Fibroblast of pulmonary artery (primary cell): ENCODE data around the gene SATB2.

ENCODE experiments used
- DNase-seq: peaks from one replicate; pipeline ENCODE4 v3.0.0-alpha.2; 2010; ENCODE audit warnings: low read depth
- H3K4me3 ChIP-seq: replicated peaks from 2 replicates; pipeline ENCODE4 v1.5.1; 2011; ENCODE audit warnings: low read depth, mild to moderate bottlenecking, control low read depth, low read length, moderate library complexity
- TF ChIP-seq, protein P1 (sequence below): IDR thresholded peaks from 2 replicates; pipeline ENCODE4 v1.5.1; 2011; ENCODE audit warnings: mild to moderate bottlenecking, control low read depth, low read length, inconsistent platforms; ENCODE audit errors: missing control alignments

The SATB2 gene

DNA sequence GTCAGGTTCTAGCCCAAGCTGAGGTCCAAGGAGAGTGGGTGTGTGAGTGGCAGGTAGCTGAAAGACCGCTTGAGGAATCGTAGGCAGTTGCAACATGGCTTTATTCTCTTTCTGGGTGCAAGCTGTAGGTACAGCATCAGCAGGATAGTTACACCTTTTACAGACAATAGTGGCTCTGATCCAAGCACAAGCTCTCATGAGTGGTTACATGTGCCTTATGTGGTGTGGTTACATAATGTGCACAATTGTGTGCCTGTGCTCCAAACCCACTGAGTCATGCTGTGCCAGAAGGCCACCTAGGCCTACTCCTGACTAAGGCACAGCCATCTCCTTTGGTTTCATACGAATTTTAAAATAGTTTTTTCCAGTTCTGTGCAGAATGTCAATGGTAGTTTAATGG lies 227.6 kb downstream of the SATB2 start:
- DNase-seq: peak; percentile 2
- H3K4me3 ChIP-seq: no peak overlapping the region
- TF ChIP-seq, protein P1, sequence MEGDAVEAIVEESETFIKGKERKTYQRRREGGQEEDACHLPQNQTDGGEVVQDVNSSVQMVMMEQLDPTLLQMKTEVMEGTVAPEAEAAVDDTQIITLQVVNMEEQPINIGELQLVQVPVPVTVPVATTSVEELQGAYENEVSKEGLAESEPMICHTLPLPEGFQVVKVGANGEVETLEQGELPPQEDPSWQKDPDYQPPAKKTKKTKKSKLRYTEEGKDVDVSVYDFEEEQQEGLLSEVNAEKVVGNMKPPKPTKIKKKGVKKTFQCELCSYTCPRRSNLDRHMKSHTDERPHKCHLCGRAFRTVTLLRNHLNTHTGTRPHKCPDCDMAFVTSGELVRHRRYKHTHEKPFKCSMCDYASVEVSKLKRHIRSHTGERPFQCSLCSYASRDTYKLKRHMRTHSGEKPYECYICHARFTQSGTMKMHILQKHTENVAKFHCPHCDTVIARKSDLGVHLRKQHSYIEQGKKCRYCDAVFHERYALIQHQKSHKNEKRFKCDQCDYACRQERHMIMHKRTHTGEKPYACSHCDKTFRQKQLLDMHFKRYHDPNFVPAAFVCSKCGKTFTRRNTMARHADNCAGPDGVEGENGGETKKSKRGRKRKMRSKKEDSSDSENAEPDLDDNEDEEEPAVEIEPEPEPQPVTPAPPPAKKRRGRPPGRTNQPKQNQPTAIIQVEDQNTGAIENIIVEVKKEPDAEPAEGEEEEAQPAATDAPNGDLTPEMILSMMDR: no peak

- H3K4me3 ChIP-seq: no peak overlapping the region
- DNase-seq: peak; percentile 54
- TF ChIP-seq, protein P1: no peak
Observed at GRCh38 chr2:199228887-199229819, 228.6 kb downstream of the SATB2 start.

DNA sequence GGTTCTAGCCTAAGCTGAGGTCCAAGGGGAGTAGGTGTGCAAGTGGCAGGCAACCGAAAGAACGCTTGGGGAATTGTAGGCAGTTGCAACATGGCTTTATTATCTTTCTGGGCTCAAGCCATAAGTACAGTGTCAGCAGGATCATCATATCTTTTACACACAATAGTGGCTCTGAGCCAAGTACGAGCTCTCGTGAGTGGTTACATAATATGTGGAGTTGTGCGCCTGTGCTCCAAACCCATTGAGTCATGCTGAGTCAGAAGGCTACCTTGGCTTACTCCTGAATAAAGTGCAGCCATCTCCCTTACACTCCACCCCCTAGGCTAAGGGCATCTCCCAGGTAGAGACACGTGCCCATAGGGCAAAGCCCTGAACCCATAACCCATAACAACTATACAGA lies 233.9 kb downstream of the SATB2 start:
- DNase-seq: peak; percentile 63
- H3K4me3 ChIP-seq: no peak overlapping the region
- TF ChIP-seq, protein P1: no peak

- TF ChIP-seq, protein P1: no peak
- DNase-seq: no peak
- no peak overlapping the region for H3K4me3 ChIP-seq
Observed at GRCh38 chr2:199220920-199221319, 236.8 kb downstream of the SATB2 start.

GRCh38 chr2:199219551-199219950 lies 238.2 kb downstream of the SATB2 start:
- H3K4me3 ChIP-seq: no peak overlapping the region
- TF ChIP-seq, protein P1: no peak
- DNase-seq: no peak
